WTC11 (cell line): ENCODE data around the gene ERP44.

Source experiments
- CREB1 ChIP-seq: sonication (generic); formaldehyde crosslinking; IDR thresholded peaks from 2 replicates; pipeline ENCODE4 v1.8.0; 2023; ENCODE audit warnings: mild to moderate bottlenecking, missing genetic modification reagents
- CTCF ChIP-seq: fragments of 200-600 bp; IDR thresholded peaks from 2 replicates; pipeline ENCODE4 v1.8.0; 2022; ENCODE audit warnings: antibody characterized with exemption
- E2F4 ChIP-seq: sonication (generic); formaldehyde crosslinking; IDR thresholded peaks from 2 replicates; pipeline ENCODE4 v1.8.1; 2022; ENCODE audit warnings: low read depth, mild to moderate bottlenecking, moderate library complexity, missing genetic modification reagents, borderline replicate concordance
- MAX ChIP-seq: sonication (generic); formaldehyde crosslinking; IDR thresholded peaks from 2 replicates; pipeline ENCODE4 v1.8.0; 2022; ENCODE audit warnings: mild to moderate bottlenecking, missing genetic modification reagents
- NFATC4 ChIP-seq: fragments of 250-450 bp; sonication (Bioruptor Pico); IDR thresholded peaks from 2 replicates; pipeline ENCODE4 v1.9.0; 2021; ENCODE audit warnings: mild to moderate bottlenecking
- NFYB ChIP-seq: sonication (generic); formaldehyde crosslinking; conservative IDR thresholded peaks from 2 replicates; pipeline ENCODE4 v1.8.0; 2022; ENCODE audit warnings: low read depth, missing genetic modification reagents
- TEAD4 ChIP-seq: sonication (generic); formaldehyde crosslinking; IDR thresholded peaks from 2 replicates; pipeline ENCODE4 v1.8.0; 2022; ENCODE audit warnings: mild to moderate bottlenecking, missing genetic modification reagents
- USF1 ChIP-seq: sonication (generic); formaldehyde crosslinking; IDR thresholded peaks from 2 replicates; pipeline ENCODE4 v1.8.0; 2022; ENCODE audit warnings: mild to moderate bottlenecking, missing genetic modification reagents
- USF2 ChIP-seq: sonication (generic); formaldehyde crosslinking; IDR thresholded peaks from 2 replicates; pipeline ENCODE4 v1.8.1; 2023; ENCODE audit warnings: mild to moderate bottlenecking, missing genetic modification reagents, moderate library complexity
- ZNF281 ChIP-seq: sonication (generic); formaldehyde crosslinking; IDR thresholded peaks from 2 replicates; pipeline ENCODE4 v1.8.0; 2023; ENCODE audit warnings: mild to moderate bottlenecking, missing genetic modification reagents
- ZSCAN18 ChIP-seq: fragments of 250-450 bp; sonication (Bioruptor Pico); IDR thresholded peaks from 2 replicates; pipeline ENCODE4 v2.1.2; 2022; ENCODE audit warnings: mild to moderate bottlenecking, moderate library complexity

- TF ChIP-seq ZNF281 (CRISPR knock-in tag) (no peak), CTCF (no peak), NFATC4 (CRISPR knock-in tag) (no peak), MAX (CRISPR knock-in tag) (no peak), E2F4 (no peak), ZSCAN18 (CRISPR knock-in tag) (no peak), CREB1 (CRISPR knock-in tag) (no peak), USF1 (no peak), TEAD4 (CRISPR knock-in tag) (no peak), USF2 (CRISPR knock-in tag) (no peak), NFYB (CRISPR knock-in tag) (no peak)
Measured at GRCh38 chr9:99980598-99980997, 118.2 kb downstream of the ERP44 start.
